HepG2 (cell line): ENCODE results near the gene ARFGEF3. TPM values are rescaled to one million over a fixed set of nuclear protein-coding genes. Genes with fewer than 3 reads are reported as not detected.

ENCODE experiments used
- CEBPG ChIP-seq: IDR thresholded peaks from 2 replicates; pipeline ENCODE4 v1.6.1; 2016
- DMAP1 ChIP-seq: IDR thresholded peaks from 2 replicates; pipeline ENCODE4 v1.6.1; 2016
- GLI4 ChIP-seq: sonication (generic); formaldehyde crosslinking; IDR thresholded peaks from 2 replicates; pipeline ENCODE4 v1.5.1; 2020; ENCODE audit warnings: missing genetic modification reagents, mild to moderate bottlenecking, moderate library complexity, borderline replicate concordance
- ISL2 ChIP-seq: sonication (generic); formaldehyde crosslinking; IDR thresholded peaks from 2 replicates; pipeline ENCODE4 v1.5.0; 2020; ENCODE audit warnings: missing genetic modification reagents
- MAFK ChIP-seq, 2 experiments: IDR thresholded peaks in 1 of 2; conservative IDR thresholded peaks in 1 of 2; 2 replicates each; pipeline ENCODE4 v1.6.1; 2011; ENCODE audit warnings: improper control_type of control experiment in 2 of 2, low read length in 2 of 2
- NFE2 ChIP-seq: sonication (generic); formaldehyde crosslinking; IDR thresholded peaks from 2 replicates; pipeline ENCODE4 v1.4.0; 2020; ENCODE audit warnings: missing genetic modification reagents
- PHF20 ChIP-seq: sonication (generic); formaldehyde crosslinking; IDR thresholded peaks from 2 replicates; pipeline ENCODE4 v1.5.0; 2020; ENCODE audit warnings: mild to moderate bottlenecking, missing genetic modification reagents
- SAP130 ChIP-seq: IDR thresholded peaks from 2 replicates; pipeline ENCODE4 v1.6.1; 2016; ENCODE audit warnings: low read depth
- SKI ChIP-seq: fragments of 450-650 bp; IDR thresholded peaks from one replicate; pipeline ENCODE4 v1.6.1; 2018; ENCODE audit warnings: mild to moderate bottlenecking; ENCODE audit not compliant: partially characterized antibody
- SOX5 ChIP-seq: IDR thresholded peaks from 2 replicates; pipeline ENCODE4 v1.6.1; 2016; ENCODE audit warnings: borderline replicate concordance
- SOX6 ChIP-seq, 2 experiments: fragments of 450-650 bp in 1 of 2; sonication (generic) in 1 of 2; formaldehyde crosslinking in 1 of 2; IDR thresholded peaks; 2 replicates each; pipeline versions ENCODE4 v1.4.0 to v1.6.1; 2017 to 2020; ENCODE audit warnings: antibody characterized with exemption in 1 of 2, mild to moderate bottlenecking in 1 of 2, missing genetic modification reagents in 1 of 2
- SSRP1 ChIP-seq: IDR thresholded peaks from 2 replicates; pipeline ENCODE4 v1.6.1; 2016; ENCODE audit warnings: control low read depth
- YY1 ChIP-seq: IDR thresholded peaks from 2 replicates; pipeline ENCODE4 v1.6.1; 2011; ENCODE audit warnings: low read length, low read depth, moderate library complexity, mild to moderate bottlenecking; ENCODE audit not compliant: insufficient read depth, insufficient replicate concordance
- ZBTB25 ChIP-seq: IDR thresholded peaks from 2 replicates; pipeline ENCODE4 v1.6.1; 2018; ENCODE audit warnings: missing genetic modification reagents
- ZKSCAN8 ChIP-seq: IDR thresholded peaks from 2 replicates; pipeline ENCODE4 v1.6.1; 2016; ENCODE audit warnings: borderline replicate concordance, missing genetic modification reagents, missing compliant biosample characterization
- ZMYM4 ChIP-seq: sonication (generic); formaldehyde crosslinking; IDR thresholded peaks from 2 replicates; pipeline ENCODE4 v1.8.1; 2023; ENCODE audit warnings: mild to moderate bottlenecking, missing genetic modification reagents
- ZNF224 ChIP-seq: sonication (generic); formaldehyde crosslinking; IDR thresholded peaks from 2 replicates; pipeline ENCODE4 v1.5.0; 2020; ENCODE audit warnings: mild to moderate bottlenecking, missing genetic modification reagents
- ZNF24 ChIP-seq: fragments of 450-650 bp; IDR thresholded peaks from 2 replicates; pipeline ENCODE4 v1.6.1; 2017; ENCODE audit warnings: antibody characterized with exemption, mild to moderate bottlenecking
- ZNF256 ChIP-seq: sonication (generic); formaldehyde crosslinking; conservative IDR thresholded peaks from 2 replicates; pipeline ENCODE4 v1.4.0; 2020; ENCODE audit warnings: missing genetic modification reagents
- ZNF343 ChIP-seq: sonication (generic); formaldehyde crosslinking; IDR thresholded peaks from 2 replicates; pipeline ENCODE4 v1.4.0; 2020; ENCODE audit warnings: mild to moderate bottlenecking, missing genetic modification reagents
- ZNF746 ChIP-seq: sonication (generic); formaldehyde crosslinking; IDR thresholded peaks from 2 replicates; pipeline ENCODE4 v1.8.0; 2022; ENCODE audit warnings: mild to moderate bottlenecking, missing genetic modification reagents
- ZNF788 ChIP-seq: sonication (generic); formaldehyde crosslinking; IDR thresholded peaks from 2 replicates; pipeline ENCODE4 v1.5.0; 2020; ENCODE audit warnings: mild to moderate bottlenecking, missing genetic modification reagents, borderline replicate concordance
- ZNF792 ChIP-seq: IDR thresholded peaks from 2 replicates; pipeline ENCODE4 v1.6.1; 2016
- ZNF850 ChIP-seq: sonication (generic); formaldehyde crosslinking; conservative IDR thresholded peaks from 2 replicates; pipeline ENCODE4 v1.9.0; 2021; ENCODE audit warnings: mild to moderate bottlenecking, missing genetic modification reagents
- ZSCAN9 ChIP-seq: IDR thresholded peaks from 2 replicates; pipeline ENCODE4 v1.6.1; 2016; ENCODE audit warnings: borderline replicate concordance
- polyA plus RNA-seq, 8 experiments: library from polyadenylated mRNA; depleted of rRNA in 3 of 8; stranded (reverse) in 7 of 8; unstranded in 1 of 8; fragments of >200 nt; fragmentation: Illumina TruSeq in 4 of 8; extraction: Trizol in 4 of 8; gene quantifications; 2 replicates each; pipeline versions ENCODE4 v1.2.1 to v1.2.3, GENCODE V29; 2011 to 2016; ENCODE audit warnings: low read depth in 4 of 8, missing spikeins in 1 of 8, mixed read lengths in 1 of 8; ENCODE audit not compliant: insufficient read depth in 1 of 8
- total RNA-seq, 5 experiments: library from RNA; depleted of rRNA; stranded (reverse); fragments of >200 nt; fragmentation: Illumina TruSeq; extraction: Trizol; gene quantifications; 2 replicates each; pipeline ENCODE4 v1.2.3, GENCODE V29; 2016; ENCODE audit warnings: low read depth in 1 of 5
- TF ChIP-seq, protein P1 (sequence below): IDR thresholded peaks from 2 replicates; pipeline ENCODE4 v1.6.1; 2016
- TF ChIP-seq, protein P2 (sequence below): IDR thresholded peaks from 2 replicates; pipeline ENCODE4 v1.6.1; 2016; ENCODE audit warnings: missing genetic modification reagents, missing compliant biosample characterization
- TF ChIP-seq, protein P3 (sequence below): IDR thresholded peaks from 2 replicates; pipeline ENCODE4 v1.6.1; 2016; ENCODE audit warnings: mild to moderate bottlenecking
- TF ChIP-seq, protein P4 (sequence below): sonication (generic); formaldehyde crosslinking; IDR thresholded peaks from 2 replicates; pipeline ENCODE4 v1.9.0; 2022; ENCODE audit warnings: low read depth, missing genetic modification reagents

Gene ARFGEF3
- total and polyA plus RNA-seq, 2 of the 13 experiments (the other 11 are each of a cell fraction or from before 2014, with no cell fraction given): 0.60 to 2.6 TPM

DNA sequence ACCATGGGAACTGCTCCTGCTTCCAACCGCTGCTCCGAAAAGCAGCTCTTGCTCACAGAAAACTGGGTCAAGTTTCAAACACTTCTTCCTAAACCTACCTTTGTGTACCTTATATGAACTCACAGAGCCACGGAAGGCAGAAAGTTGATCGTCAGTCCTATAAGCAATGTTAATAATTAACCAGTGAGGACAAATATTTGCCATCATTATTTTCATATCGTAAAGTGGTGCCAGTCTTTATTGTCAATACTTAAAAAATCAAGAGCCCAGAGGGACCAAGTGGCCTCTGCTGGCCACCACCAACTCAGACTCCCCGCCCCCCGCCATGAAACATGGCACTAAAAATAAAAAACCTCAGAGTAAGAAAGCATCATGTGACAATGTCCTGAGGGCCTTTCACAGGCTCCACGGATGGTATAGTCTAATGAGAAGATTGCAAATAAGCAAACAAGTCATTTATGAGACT is 65.6 kb downstream of the ARFGEF3 start (continued):
- TF ChIP-seq ZNF850 (CRISPR knock-in tag): no peak
- 0 out of 2 replicates have a peak, but pooled peaks have one; percentile 4 for TF ChIP-seq CEBPG (CRISPR knock-in tag)
- 0 out of 2 replicates have a peak, but pooled peaks have one; percentile 70 for TF ChIP-seq ZNF792 (CRISPR knock-in tag)
- TF ChIP-seq SOX6 (IDR thresholded peaks at IDR 0.05): no peak
- TF ChIP-seq SOX6 (CRISPR knock-in tag; IDR thresholded peaks at IDR 0.05): peak; percentile 48
- no peak for TF ChIP-seq DMAP1 (CRISPR knock-in tag)
- TF ChIP-seq ZNF343 (CRISPR knock-in tag): no peak
- no peak for TF ChIP-seq MAFK (conservative IDR thresholded peaks at IDR 0.05 in 1 of 2, IDR thresholded peaks at IDR 0.05 in 1 of 2; ENCODE audit: low read length in 2 of 2)
- peak; percentile 65 for TF ChIP-seq SAP130 (CRISPR knock-in tag)
- TF ChIP-seq ISL2: 0 out of 2 replicates have a peak, but pooled peaks have one; percentile 28
- TF ChIP-seq PHF20 (CRISPR knock-in tag): no peak
- TF ChIP-seq, protein P1, sequence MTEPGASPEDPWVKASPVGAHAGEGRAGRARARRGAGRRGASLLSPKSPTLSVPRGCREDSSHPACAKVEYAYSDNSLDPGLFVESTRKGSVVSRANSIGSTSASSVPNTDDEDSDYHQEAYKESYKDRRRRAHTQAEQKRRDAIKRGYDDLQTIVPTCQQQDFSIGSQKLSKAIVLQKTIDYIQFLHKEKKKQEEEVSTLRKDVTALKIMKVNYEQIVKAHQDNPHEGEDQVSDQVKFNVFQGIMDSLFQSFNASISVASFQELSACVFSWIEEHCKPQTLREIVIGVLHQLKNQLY: no peak
- no peak for TF ChIP-seq ZNF256 (CRISPR knock-in tag)
- TF ChIP-seq ZNF224 (CRISPR knock-in tag): 0 out of 2 replicates have a peak, but pooled peaks have one; percentile 32
- no peak for TF ChIP-seq NFE2 (CRISPR knock-in tag)
- peak; percentile 30; the same call in 1 of the 2 replicates for TF ChIP-seq GLI4 (CRISPR knock-in tag)
- TF ChIP-seq ZKSCAN8 (CRISPR knock-in tag): no peak
- TF ChIP-seq, protein P2, sequence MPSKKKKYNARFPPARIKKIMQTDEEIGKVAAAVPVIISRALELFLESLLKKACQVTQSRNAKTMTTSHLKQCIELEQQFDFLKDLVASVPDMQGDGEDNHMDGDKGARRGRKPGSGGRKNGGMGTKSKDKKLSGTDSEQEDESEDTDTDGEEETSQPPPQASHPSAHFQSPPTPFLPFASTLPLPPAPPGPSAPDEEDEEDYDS (CRISPR knock-in tag): peak; percentile 82
- TF ChIP-seq, protein P3, sequence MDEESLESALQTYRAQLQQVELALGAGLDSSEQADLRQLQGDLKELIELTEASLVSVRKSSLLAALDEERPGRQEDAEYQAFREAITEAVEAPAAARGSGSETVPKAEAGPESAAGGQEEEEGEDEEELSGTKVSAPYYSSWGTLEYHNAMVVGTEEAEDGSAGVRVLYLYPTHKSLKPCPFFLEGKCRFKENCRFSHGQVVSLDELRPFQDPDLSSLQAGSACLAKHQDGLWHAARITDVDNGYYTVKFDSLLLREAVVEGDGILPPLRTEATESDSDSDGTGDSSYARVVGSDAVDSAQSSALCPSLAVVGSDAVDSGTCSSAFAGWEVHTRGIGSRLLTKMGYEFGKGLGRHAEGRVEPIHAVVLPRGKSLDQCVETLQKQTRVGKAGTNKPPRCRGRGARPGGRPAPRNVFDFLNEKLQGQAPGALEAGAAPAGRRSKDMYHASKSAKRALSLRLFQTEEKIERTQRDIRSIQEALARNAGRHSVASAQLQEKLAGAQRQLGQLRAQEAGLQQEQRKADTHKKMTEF: peak; percentile 51
- TF ChIP-seq ZBTB25 (CRISPR knock-in tag): no peak
- no peak for TF ChIP-seq ZNF788
- TF ChIP-seq SOX5 (CRISPR knock-in tag): peak; percentile 42
- no peak for TF ChIP-seq YY1
- 0 out of 2 replicates have a peak, but pooled peaks have one; percentile 34 for TF ChIP-seq ZNF746 (CRISPR knock-in tag)
- TF ChIP-seq SKI: peak; percentile 46
- TF ChIP-seq ZSCAN9 (CRISPR knock-in tag): 0 out of 2 replicates have a peak, but pooled peaks have one; percentile 26
- TF ChIP-seq, protein P4, sequence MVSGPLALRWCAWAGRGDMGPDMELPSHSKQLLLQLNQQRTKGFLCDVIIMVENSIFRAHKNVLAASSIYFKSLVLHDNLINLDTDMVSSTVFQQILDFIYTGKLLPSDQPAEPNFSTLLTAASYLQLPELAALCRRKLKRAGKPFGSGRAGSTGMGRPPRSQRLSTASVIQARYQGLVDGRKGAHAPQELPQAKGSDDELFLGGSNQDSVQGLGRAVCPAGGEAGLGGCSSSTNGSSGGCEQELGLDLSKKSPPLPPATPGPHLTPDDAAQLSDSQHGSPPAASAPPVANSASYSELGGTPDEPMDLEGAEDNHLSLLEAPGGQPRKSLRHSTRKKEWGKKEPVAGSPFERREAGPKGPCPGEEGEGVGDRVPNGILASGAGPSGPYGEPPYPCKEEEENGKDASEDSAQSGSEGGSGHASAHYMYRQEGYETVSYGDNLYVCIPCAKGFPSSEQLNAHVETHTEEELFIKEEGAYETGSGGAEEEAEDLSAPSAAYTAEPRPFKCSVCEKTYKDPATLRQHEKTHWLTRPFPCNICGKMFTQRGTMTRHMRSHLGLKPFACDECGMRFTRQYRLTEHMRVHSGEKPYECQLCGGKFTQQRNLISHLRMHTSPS: peak; percentile 86
- no peak for TF ChIP-seq ZNF24
- TF ChIP-seq ZMYM4 (CRISPR knock-in tag): peak; percentile 82
- TF ChIP-seq SSRP1: peak; percentile 9; the same call in 1 of the 2 replicates
